PFSK-1 (cell line): Measurements from ENCODE around the gene SF3B3.

Experiments used
- FOXP2 ChIP-seq: optimal IDR thresholded peaks from 2 replicates; pipeline ENCODE3; 2011; ENCODE audit warnings: borderline replicate concordance, control low read depth, inconsistent platforms; ENCODE audit not compliant: insufficient read depth; ENCODE audit errors: extremely low read length, extremely low read depth
- POLR2AphosphoS5 ChIP-seq: IDR thresholded peaks from 2 replicates; pipeline ENCODE4 v1.6.1; 2012; ENCODE audit warnings: low read depth, mild to moderate bottlenecking, control low read depth, low read length, moderate library complexity
- SIN3A ChIP-seq: IDR thresholded peaks from 2 replicates; pipeline ENCODE4 v1.6.1; 2012; ENCODE audit warnings: mild to moderate bottlenecking, low read length, moderate library complexity, borderline replicate concordance; ENCODE audit not compliant: insufficient read depth
- TAF1 ChIP-seq: IDR thresholded peaks from 2 replicates; pipeline ENCODE4 v1.6.1; 2012; ENCODE audit warnings: low read length, control low read depth, borderline replicate concordance; ENCODE audit not compliant: insufficient read depth
- TF ChIP-seq, protein P1 (sequence below), 2 experiments: IDR thresholded peaks; 2 replicates each; pipeline versions ENCODE4 v1.6.1 to v1.8.0; 2011 to 2012; ENCODE audit warnings: low read depth in 2 of 2, low read length in 2 of 2, control low read depth in 1 of 2, inconsistent platforms in 1 of 2, mild to moderate bottlenecking in 1 of 2, moderate library complexity in 1 of 2; ENCODE audit not compliant: insufficient read depth in 1 of 2

SF3B3 gene

DNA sequence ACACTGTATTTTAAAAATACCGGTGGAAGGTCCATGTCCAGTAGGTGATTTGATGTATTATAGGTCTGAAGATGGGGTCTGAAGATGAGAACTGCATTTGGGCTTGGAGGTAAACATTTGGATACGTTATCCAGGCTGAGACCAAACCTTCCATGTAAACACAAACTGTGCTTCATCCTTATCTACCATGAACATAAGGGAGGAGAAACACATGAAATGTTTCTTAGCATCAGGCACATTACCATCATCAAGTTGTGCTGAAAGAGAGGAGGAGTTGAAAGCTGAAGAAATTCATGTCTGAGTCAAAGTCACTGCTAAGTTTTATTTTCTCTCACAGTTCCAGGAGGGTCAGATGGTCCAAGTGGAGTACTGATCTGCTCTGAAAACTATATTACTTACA is 11.4 kb downstream of the SF3B3 start:
- TF ChIP-seq TAF1 (no peak), FOXP2 (no peak), SIN3A (no peak), POLR2AphosphoS5 (no peak)
- TF ChIP-seq, protein P1, sequence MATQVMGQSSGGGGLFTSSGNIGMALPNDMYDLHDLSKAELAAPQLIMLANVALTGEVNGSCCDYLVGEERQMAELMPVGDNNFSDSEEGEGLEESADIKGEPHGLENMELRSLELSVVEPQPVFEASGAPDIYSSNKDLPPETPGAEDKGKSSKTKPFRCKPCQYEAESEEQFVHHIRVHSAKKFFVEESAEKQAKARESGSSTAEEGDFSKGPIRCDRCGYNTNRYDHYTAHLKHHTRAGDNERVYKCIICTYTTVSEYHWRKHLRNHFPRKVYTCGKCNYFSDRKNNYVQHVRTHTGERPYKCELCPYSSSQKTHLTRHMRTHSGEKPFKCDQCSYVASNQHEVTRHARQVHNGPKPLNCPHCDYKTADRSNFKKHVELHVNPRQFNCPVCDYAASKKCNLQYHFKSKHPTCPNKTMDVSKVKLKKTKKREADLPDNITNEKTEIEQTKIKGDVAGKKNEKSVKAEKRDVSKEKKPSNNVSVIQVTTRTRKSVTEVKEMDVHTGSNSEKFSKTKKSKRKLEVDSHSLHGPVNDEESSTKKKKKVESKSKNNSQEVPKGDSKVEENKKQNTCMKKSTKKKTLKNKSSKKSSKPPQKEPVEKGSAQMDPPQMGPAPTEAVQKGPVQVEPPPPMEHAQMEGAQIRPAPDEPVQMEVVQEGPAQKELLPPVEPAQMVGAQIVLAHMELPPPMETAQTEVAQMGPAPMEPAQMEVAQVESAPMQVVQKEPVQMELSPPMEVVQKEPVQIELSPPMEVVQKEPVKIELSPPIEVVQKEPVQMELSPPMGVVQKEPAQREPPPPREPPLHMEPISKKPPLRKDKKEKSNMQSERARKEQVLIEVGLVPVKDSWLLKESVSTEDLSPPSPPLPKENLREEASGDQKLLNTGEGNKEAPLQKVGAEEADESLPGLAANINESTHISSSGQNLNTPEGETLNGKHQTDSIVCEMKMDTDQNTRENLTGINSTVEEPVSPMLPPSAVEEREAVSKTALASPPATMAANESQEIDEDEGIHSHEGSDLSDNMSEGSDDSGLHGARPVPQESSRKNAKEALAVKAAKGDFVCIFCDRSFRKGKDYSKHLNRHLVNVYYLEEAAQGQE (IDR thresholded peaks at IDR 0.05; ENCODE audit: insufficient read depth in 1 of 2, low read depth in 2 of 2, low read length in 2 of 2) = no peak

DNA sequence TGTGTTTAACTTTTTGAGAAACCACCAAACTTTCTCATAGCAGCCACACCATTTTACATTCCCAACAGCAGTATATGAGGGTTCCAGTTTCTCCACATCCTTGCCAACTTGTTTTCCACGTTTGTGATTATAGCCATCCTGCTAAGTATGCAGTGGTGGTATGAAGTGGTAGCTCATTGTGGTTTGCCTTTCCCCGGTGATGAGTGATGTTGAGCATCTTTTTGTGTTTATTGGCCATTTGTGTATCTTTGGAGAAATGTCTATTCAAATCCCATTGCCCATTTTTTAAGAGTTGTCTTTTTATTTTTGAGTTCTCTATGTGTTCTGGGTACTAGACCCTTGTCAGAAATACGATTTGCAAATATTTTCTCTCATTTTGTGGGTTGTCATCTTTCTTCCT is 17.4 kb downstream of the SF3B3 start:
- no peak for TF ChIP-seq SIN3A
- TF ChIP-seq, protein P1 (IDR thresholded peaks at IDR 0.05; ENCODE audit: insufficient read depth in 1 of 2, low read depth in 2 of 2, low read length in 2 of 2) = no peak
- TF ChIP-seq POLR2AphosphoS5 = no peak

DNA sequence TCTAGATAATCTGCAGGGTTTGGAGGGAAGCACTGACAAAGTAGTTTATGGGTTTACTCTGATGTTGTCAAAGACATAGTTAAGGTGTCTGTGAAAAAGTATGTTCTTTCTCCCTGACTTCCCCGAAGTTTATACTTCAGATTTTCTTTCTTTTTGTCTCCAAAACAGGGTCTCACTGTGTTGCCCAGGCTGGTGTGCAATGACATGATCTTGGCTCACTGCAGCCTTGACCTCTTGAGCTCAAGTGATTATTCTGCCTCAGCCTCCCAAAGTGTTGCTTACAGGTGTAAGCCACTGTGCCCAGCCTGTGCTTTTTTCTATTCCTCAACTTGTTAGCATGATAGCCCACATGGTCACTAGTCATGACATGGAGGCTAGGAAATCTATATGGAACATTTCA is 20.9 kb downstream of the SF3B3 start:
- TF ChIP-seq POLR2AphosphoS5 = no peak
- TF ChIP-seq, protein P1 (IDR thresholded peaks at IDR 0.05; ENCODE audit: insufficient read depth in 1 of 2, low read depth in 2 of 2, low read length in 2 of 2) = no peak

DNA sequence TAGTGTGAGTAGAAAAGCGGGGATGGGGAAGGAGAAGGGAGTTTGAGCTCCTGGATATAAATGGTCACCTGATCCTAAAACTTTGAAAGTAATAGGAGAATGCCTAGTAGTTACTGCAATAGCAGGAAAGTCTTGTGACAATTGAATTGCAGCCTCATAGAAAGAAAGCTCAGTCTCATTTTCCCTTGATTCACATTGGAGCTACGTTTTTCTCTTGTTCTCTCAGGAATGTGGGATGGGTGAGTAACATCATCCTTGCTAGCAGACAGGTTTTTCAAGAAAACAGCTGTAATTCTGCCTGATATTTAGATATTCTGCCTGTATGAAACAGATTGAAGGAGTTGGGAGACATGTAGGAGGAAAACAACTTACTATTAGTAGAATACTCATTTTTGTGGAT is 25.3 kb downstream of the SF3B3 start:
- TF ChIP-seq TAF1 (no peak), SIN3A (no peak), POLR2AphosphoS5 (no peak), FOXP2 (no peak)
- TF ChIP-seq, protein P1 (IDR thresholded peaks at IDR 0.05; ENCODE audit: insufficient read depth in 1 of 2, low read depth in 2 of 2, low read length in 2 of 2) = no peak

DNA sequence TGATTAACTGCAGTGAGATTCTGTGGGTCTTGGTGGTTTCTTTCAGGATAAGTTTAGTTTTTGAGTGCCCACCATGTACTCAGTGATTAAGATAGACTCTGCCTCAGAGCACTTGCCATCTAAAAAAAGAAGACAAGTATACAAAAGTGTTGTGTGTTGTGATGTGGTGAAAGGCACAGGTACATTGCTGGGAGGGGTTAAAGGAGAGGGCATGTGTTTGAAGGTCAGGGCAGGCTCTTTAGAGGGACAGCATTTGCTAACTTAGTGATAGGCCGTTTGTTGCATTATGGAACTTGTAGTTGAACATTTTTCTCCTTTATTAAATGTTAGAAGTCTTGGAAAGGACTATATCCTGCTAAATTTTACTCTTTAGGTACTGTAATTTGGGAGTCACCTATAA is 26.5 kb downstream of the SF3B3 start:
- no peak for TF ChIP-seq FOXP2
- TF ChIP-seq, protein P1 (IDR thresholded peaks at IDR 0.05; ENCODE audit: insufficient read depth in 1 of 2, low read depth in 2 of 2, low read length in 2 of 2) = no peak
- no peak for TF ChIP-seq TAF1
- TF ChIP-seq SIN3A = no peak
- TF ChIP-seq POLR2AphosphoS5 = no peak
